Measurements from ENCODE around the gene GPAT2. TPM values are rescaled to one million over a fixed set of nuclear protein-coding genes. Genes with fewer than 3 reads are reported as not detected.

Gene GPAT2
- total RNA-seq, 8 experiments from 2014 or later, result 0.05 to 3.2 (median 0.41) TPM

Other genes starting within 250 kb of the GPAT2 start
- gene ANKRD36C, start 43.1 kb downstream of the GPAT2 start, total RNA-seq, result 10 to 100 TPM in 7 of 8 experiments, 1 to 10 TPM in 1; 8.7 to 78.5 (median 39.5) TPM
- under 1 TPM in 7 of 8 experiments, not detected in 1; 0.09 to 0.81 (median 0.20) TPM for gene ADRA2B, start 81.7 kb upstream of the GPAT2 start, total RNA-seq
- gene ASTL, start 103.6 kb upstream of the GPAT2 start, total RNA-seq, result under 1 TPM in 3 of 8 experiments, not detected in 5; 0.14 to 0.57 (median 0.29) TPM
- 1 to 10 TPM in 5 of 8 experiments, under 1 TPM in 3; 0.36 to 6.1 (median 1.1) TPM for gene DUSP2, start 110.5 kb upstream of the GPAT2 start, total RNA-seq
- gene STARD7, start 173.9 kb upstream of the GPAT2 start, total RNA-seq, result 100 to 1,000 TPM in 4 of 8 experiments, 10 to 100 TPM in 4; 54.5 to 134 (median 100) TPM
- gene TMEM127, start 231.1 kb upstream of the GPAT2 start, total RNA-seq, result 10 to 100 TPM; 14.7 to 26.4 (median 19.7) TPM
- gene CIAO1, start 231.3 kb upstream of the GPAT2 start, total RNA-seq, result 10 to 100 TPM; 57.4 to 75.2 (median 64.6) TPM

All from motor neuron (in vitro differentiated cells).